Muscle of arm (tissue), 14 donors: Measurements from ENCODE around the gene NOP58. TPM values are rescaled to one million over a fixed set of nuclear protein-coding genes. Genes with fewer than 3 reads are reported as not detected.
A peak's percentile ranks its signal among the peaks of the same experiment; 100 is the strongest.
"Not testable (repeated sequence)": the region's sequence is repeated elsewhere in the genome, so short reads cannot be mapped to it uniquely, and the experiment has no call there.

Experiments
- DNase-seq: peaks from one replicate; pipeline ENCODE4 v3.0.0-alpha.2; 2013
- long read RNA-seq, 11 donors: transcript quantifications; one replicate each; lab custom pipeline, GENCODE V29; 2026
- polyA plus RNA-seq, 12 donors: library from polyadenylated mRNA; unstranded; fragments of 120-200 nt; gene quantifications; one replicate each; pipeline ENCODE4 v1.2.1, GENCODE V29; 2013; ENCODE audit not compliant: insufficient read length in 12 of 12

NOP58 gene, protein sequence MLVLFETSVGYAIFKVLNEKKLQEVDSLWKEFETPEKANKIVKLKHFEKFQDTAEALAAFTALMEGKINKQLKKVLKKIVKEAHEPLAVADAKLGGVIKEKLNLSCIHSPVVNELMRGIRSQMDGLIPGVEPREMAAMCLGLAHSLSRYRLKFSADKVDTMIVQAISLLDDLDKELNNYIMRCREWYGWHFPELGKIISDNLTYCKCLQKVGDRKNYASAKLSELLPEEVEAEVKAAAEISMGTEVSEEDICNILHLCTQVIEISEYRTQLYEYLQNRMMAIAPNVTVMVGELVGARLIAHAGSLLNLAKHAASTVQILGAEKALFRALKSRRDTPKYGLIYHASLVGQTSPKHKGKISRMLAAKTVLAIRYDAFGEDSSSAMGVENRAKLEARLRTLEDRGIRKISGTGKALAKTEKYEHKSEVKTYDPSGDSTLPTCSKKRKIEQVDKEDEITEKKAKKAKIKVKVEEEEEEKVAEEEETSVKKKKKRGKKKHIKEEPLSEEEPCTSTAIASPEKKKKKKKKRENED
- 100 to 1,000 TPM in 1 of 12 donors, 10 to 100 TPM in 10, not detected in 1; 53.7 to 126 (median 73.2) TPM for polyA plus RNA-seq
- long read RNA-seq, donor 1, transcript NOP58-206 (4 exons, 599 nt): major isoform, 20 of 78 reads
- long read RNA-seq, donor 1, partial matches to known transcripts: 52 of 78 reads
- long read RNA-seq, donor 1, other reads (novel, unspliced or antisense): 0 of 78 reads
- long read RNA-seq, donor 2, transcript NOP58-206 (4 exons, 599 nt): major isoform, 5 of 23 reads
- long read RNA-seq, donor 2, partial matches to known transcripts: 11 of 23 reads
- long read RNA-seq, donor 2, other reads (novel, unspliced or antisense): 0 of 23 reads
- long read RNA-seq, donor 3, partial matches to known transcripts: 21 of 31 reads
- long read RNA-seq, donor 3, other reads (novel, unspliced or antisense): 0 of 31 reads
- long read RNA-seq, donor 4, partial matches to known transcripts: 0 of 5 reads
- long read RNA-seq, donor 4, other reads (novel, unspliced or antisense): 0 of 5 reads
- long read RNA-seq, donor 5, transcript NOP58-206 (4 exons, 599 nt): major isoform, 21 of 76 reads
- long read RNA-seq, donor 5, transcript NOP58-201 (15 exons, 2,046 nt): minor isoform, 6 of 76 reads
- long read RNA-seq, donor 5, partial matches to known transcripts: 46 of 76 reads
- long read RNA-seq, donor 5, other reads (novel, unspliced or antisense): 0 of 76 reads
- long read RNA-seq, donor 6, partial matches to known transcripts: 25 of 33 reads
- long read RNA-seq, donor 6, other reads (novel, unspliced or antisense): 0 of 33 reads
- long read RNA-seq, donor 7, partial matches to known transcripts: 12 of 20 reads
- long read RNA-seq, donor 7, other reads (novel, unspliced or antisense): 0 of 20 reads
- long read RNA-seq, donor 8, transcript NOP58-206 (4 exons, 599 nt): major isoform, 13 of 48 reads
- long read RNA-seq, donor 8, transcript NOP58-201 (15 exons, 2,046 nt): minor isoform, 5 of 48 reads
- long read RNA-seq, donor 8, partial matches to known transcripts: 28 of 48 reads
- long read RNA-seq, donor 8, other reads (novel, unspliced or antisense): 0 of 48 reads
- long read RNA-seq, donor 9, partial matches to known transcripts: 23 of 31 reads
- long read RNA-seq, donor 9, other reads (novel, unspliced or antisense): 0 of 31 reads
- long read RNA-seq, donor 10, transcript NOP58-201 (15 exons, 2,046 nt): major isoform, 9 of 43 reads
- long read RNA-seq, donor 10, transcript NOP58-206 (4 exons, 599 nt): minor isoform, 8 of 43 reads
- long read RNA-seq, donor 10, partial matches to known transcripts: 24 of 43 reads
- long read RNA-seq, donor 10, other reads (novel, unspliced or antisense): 0 of 43 reads
- long read RNA-seq, donor 11, transcript NOP58-206 (4 exons, 599 nt): minor isoform, 9 of 48 reads
- long read RNA-seq, donor 11, transcript NOP58-201 (15 exons, 2,046 nt): major isoform, 10 of 48 reads
- long read RNA-seq, donor 11, partial matches to known transcripts: 28 of 48 reads
- long read RNA-seq, donor 11, other reads (novel, unspliced or antisense): 0 of 48 reads

DNA sequence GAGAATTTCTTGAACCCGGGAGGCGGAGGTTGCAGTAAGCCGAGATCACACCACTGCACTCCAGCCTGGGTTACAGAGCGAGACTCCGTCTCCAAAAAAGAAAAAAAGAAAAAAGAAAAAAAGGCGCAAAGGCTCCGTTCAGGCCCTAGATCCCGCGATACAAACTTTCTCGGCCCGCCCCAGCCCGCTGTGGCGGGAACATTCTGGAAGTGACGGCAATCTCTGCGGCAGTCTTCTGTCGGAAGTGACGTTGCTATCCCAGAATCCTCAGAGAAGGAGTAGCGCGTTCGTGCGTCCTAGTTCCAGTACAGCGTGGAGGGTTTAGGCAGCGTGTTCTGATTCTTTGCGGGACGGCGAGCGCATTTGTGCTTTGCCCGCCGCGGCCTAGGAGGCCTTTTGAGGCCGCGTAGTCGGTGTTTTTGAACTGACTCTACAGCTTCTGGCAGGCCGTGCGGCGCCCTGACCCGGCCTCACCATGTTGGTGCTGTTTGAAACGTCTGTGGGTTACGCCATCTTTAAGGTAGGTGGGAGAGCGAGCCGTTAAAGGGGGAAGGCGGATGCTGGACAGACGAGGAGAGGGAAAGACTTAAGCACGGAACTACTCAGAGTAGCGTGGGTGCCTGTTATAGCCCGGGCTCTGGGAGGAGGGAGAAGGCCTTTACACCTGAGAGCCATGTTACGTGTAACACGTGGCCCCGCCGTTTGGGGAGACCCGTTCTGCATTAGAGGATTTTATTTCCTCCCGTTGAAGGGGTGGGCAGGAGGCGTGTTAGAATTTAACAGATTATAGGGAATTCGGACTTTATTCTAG lies at the start of gene NOP58:
NOP58 (plus strand) TSS at position 297 of the 811 bp plus-strand sequence; CDS start at position 476, 179 bp downstream.
- DNase-seq: peak; percentile 97

DNA sequence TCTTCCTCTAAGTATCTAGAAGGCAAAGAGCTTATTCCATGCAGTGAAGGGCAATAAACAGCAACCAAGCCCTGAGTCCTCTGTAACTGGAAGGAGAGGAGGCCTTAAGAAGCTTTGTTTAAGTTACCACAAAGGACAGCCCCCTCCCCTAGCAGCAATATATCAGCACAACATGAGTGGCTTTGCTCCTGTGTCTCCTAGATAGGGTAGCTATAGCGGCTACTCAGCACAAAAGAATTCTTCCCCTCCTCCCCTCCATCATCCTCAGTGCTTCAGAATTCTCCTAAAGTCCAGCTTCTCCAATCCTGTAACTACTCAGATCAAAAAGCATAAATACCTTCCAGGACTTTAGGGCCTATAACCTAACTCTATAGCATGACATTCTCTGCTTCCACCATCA lies 43.7 kb upstream of the NOP58 start:
- no peak for DNase-seq

DNA sequence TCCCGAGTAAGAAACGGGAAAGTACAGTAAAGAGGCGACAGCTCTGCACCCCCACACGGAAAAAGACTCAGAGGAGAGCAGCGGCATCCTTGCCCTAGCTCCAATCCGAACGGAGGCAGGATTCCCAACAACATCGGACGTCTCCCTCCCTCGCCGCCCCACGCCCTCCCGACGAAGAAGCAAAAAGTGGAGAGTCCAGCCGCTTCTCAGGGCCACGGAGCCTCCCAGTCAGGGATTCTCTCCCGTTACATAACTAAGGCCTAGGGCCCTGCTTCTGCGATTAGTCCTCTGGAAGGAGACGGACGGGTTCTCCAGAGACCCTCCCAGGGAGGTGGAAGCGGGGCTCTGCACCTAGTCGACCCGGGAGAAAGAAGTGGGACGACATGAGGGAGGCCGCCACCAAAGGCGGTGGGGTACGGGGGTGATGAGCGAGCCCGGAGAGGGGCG lies 27.8 kb upstream of the NOP58 start:
- peak; percentile 36 for DNase-seq

DNA sequence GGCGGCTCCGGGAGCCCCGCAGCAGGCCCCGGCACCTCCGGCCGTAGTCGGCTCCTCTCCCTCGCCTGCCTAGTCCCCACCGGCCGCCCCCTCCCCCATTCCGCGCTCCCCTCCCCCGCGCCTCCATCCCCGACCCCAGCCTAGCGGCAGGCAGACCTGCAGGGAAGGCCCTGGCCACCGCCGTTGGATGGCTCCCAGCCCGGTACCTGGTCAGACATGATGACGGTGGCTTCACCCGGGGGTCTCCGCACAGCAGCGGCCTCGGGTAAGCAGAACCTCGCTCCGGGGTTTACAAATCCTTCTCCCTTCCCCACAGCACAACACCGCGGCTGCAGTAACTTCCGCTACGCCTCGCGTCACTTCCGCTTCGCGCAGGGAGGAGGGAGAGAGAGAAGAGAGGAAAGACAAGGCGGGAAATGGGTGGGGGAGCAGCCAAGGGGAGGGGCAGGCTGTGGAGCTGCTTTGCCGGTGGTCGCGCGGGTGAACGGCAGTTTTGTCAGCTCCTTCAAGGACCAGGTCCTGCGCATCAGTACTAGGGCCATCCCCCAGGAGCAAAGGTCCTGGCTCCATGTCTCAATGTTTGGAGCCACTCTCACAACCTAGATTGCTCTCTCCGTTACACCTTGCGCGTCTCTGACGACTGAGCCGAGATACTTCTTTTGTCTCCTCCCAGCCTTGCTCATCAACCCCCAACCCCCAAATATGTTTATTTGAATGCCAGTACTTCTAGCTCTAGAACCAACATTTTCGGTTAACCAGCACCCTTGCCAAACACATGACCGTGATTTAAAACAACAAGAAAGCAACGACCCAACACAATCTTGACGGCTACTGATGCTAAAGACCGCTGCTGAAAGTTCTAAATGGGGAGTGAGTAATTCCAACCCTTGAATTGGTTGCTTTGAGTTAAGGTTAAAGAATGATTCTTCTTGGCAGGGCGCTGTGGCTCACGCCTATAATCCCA lies 27.0 kb upstream of the NOP58 start, which contains the start of gene SUMO1:
SUMO1 (minus strand) TSS at position 364 of the 964 bp plus-strand sequence; CDS start at position 218, 146 bp downstream.
- DNase-seq: peak; percentile 95

DNA sequence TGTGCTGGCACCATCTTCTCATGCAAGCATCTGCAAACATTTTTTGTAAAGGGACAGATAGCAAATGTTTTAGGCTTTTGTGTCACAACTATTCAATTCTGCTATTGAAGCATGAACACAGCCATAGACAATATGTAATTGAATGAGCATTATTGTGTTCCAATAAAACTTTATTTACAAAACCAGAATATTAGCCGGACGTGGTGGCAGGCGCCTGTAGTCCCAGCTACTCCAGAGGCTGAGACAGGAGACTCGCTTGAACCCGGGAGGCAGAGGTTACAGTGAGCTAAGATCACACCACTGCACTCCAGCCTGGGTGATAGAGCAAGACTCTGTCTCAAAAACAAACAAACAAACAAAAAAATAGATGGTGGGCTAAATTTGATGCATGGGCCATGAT lies 17.9 kb upstream of the NOP58 start:
- not testable (repeated sequence) for DNase-seq

DNA sequence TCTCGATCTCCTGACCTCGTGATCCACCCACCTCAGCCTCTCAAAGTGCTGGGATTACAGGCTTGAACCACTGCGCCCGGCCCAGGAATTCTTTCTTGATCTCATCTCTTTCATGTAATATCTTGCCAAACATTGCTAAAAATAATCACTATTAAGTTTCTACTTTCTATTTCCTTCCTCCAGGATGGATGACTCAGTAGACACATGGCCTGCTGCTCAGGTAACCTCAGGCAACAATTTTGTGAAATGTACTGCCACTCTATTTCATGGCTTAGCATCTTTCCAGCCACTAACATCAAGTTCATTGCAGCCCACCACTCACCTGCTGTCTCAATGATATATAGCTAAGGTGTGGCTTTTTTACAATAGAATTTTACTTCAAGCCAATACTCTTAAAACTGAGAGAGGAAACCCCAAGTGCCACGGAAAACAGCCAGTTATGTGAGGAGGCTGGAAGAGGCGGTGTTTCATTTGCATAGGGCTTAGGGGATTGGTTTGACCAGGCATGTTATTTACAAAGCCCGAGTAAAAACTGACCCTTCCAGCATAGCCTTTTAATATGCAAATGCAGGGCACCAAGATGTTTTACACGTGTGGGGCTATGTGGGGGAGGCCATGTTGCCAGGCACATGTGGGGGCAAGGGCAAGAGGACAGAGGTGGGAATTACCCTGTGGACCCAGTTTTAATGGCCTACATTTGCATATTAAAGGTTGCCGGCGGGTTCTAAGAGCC lies 15.9 kb upstream of the NOP58 start:
- DNase-seq: no peak

DNA sequence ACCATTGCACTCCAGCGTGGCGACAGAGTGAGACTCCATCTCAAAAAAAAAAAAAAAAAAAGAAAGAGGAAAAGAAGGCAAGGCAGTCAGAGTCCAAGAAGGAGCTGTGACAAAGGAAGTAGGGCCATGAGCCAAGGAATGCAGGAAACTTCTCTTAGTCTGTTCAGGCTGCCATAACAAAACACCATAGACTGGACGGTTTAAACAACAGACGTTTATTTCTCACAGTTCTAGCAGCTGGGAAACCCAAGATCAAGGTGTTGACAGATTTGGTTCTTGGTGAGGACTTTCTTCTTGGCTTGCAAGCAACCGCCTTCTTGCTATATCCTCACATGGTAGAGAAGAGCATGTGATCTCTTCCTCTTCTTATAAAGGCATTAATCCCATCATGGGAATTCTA lies 14.1 kb upstream of the NOP58 start:
- DNase-seq: no peak

DNA sequence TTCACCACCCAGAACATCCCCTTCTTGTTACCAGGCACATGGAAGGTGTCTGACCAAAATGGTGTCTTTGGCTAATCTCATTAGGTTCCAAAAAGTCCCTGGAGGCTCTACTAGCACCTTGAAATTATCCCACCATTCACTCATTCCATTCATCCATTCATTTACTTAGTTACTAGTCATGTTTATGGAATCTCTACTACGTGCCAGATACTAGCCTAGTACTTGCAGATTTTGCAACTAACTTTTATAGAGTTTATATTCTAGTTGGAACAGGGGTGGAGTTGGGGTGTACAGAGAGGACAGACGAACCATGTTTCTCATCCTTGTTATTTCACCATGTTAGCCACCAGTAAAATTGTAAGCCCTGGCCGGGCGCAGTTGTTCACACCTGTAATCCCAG lies 4.0 kb upstream of the NOP58 start:
- DNase-seq: no peak

DNA sequence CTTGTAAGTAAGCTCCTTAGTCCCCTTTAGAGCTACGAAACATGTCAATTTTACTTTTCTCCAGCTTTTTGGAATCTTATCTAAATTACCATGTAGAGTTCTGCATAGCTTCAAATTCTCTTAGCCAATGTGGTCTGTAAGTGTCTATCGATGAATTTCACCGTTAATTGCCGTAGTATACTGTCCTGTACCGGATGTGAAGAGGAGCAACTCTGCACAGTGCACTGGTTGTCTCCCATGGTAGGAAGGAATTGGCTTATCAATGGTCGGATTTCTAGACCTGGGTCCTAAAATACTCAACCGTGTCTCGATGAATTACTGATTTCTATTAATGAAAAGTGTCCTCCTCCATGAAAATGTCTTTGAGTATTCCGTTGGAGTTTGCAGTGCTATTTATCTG lies 1.9 kb downstream of the NOP58 start:
- DNase-seq: no peak

DNA sequence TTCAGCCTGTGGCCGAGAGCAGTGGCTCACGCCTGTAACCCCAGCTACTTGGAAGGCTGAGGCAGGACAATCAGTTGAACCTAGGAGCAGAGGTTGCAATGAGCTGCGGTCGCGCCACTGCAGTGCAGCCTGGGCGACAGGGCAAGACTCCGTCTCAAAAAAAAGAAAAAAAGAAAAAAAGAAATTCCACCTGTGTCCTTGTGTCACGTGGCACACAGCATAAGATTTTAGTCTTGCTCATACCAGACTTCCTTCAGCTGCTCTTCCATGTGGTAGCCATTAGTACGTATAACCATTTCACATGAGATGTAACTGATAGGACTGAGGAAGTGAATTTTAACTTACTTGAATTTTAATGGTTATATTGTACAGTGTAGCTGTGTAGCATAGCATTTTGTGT lies 4.0 kb downstream of the NOP58 start:
- no peak for DNase-seq

DNA sequence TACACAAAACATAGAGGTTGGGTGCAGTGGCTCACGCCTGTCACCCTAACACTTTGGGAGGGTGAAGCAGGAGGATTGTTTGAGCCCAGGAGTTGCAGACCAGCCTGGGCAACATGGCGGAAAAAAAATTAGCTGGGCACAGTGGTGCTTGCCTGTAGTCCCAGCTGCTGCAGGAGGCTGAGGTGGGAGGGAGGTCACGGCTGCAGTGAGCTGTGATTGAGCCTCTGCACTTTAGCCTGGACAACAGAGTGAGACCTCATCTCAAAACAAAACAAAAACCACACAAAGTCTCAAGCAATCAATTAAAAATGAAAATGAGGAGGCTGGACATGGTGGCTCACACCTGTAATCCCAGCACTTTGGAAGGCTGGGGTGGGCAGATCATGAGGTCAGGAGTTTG lies 4.9 kb downstream of the NOP58 start:
- no peak for DNase-seq

DNA sequence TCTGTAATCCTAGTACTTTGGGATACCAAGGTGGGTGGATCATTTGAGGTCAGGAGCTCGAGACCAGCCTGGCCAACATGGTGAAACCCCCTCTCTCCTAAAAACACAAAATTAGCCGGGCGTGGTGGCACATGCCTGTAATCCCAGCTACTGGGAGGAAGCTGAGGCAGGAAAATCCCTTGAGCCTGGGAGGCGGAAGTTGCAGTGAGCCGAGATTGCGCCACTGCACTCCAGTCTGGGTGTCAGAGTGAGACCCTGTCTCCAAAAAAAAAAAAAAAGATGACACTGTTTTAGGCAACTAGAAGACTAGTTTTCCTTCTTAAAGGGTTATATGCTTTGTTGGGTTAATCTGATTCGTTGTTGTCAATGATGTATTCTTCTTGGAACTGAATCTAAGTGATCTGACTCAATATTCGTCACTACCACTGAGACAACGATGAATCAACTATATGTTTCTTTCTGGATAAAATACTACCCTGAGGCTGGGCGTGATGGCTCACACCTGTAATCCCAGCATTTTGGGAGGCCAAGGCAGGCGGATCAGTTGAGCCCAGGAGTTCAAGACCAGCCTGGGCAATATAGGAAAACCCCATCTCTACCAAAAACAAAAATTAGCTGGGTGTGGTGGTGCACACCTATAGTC lies 10.6 kb downstream of the NOP58 start:
- not testable (repeated sequence) for DNase-seq

DNA sequence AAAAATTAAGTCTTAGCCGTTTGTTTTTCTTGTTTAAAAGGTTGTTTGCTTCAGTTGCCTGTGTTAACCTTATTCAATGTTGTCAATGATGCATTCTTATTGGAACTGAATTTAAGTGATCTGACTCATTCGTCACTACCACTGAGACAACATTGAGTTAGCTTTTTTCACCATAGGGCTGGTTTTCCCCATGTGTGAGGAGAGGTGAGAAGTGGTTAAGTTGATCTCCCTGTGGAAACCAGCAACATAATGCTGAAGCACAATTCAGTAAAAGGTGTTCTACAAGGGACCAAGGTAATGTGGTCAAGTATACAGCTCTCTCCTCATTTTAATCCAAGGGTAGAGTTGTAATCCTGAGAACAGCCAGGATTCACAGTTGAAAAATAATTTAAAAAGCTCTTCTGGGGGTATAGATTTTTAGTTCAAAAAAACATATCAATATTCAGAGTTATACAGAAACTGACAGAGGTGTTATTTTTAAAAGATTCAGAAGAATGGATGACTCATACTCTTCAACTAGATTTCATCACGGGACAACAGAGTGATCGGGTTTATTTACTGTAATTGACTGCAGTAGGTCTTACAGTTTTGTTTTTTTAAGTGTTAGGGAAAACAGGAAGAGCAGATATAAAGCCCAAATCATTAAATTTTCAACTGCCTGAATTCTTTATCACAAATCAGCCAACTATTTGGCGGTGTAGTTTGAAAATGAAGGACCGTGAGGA lies 12.6 kb downstream of the NOP58 start:
- DNase-seq: no peak

DNA sequence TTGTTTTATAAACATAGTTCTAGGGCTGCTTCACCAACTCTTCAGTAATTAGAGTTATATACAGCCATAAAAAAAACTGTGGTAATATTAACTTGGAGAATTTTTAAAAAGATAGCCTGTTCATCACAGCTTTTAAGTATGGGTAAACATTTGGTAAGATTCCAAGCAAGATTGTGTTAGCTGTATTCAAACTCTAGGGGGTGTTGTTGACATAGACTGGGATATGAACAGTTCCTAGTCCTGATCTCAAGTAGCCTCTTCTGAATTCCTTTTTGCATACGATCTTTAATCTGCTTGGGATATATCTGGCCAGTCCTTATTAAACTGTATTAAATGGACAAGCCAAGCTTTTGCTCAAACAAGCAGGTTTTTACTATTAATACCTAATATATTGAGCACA lies 13.4 kb downstream of the NOP58 start:
- no peak for DNase-seq

DNA sequence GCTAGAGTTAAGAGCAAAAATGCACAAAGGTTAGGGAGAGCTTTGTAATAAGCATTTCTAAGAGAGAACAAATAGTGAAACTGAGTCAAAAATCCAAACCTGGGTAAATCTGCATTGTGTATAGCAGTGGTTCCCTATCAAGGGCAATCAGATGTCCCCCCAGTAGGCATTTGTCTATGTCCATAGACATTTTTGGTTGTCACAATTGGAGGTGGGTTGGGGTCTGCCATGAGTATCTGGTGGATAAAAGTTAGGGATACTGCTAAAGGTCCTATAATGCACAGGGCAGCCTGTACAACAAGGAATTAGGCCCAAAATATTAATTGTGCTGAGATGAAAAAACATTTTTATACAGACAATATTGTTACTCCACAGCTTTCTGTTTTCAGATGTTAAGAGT lies 21.0 kb downstream of the NOP58 start:
- no peak for DNase-seq
